Endometrial microvascular endothelial cells (primary cell): ENCODE results near the gene ASXL2. TPM values are rescaled to one million over a fixed set of nuclear protein-coding genes. Genes with fewer than 3 reads are reported as not detected.

Experiments
- in situ Hi-C: cut with HindIII; loops from 2 replicates; pipeline ENCODE4 v1.10.0; 2017; ENCODE audit warnings: low sequenced_read_pairs, low pct_unique_long_range_greater_than_20kb; ENCODE audit errors: inconsistent ontology term
- total RNA-seq: library from RNA; depleted of rRNA; stranded (reverse); fragments of >200 nt; gene quantifications from one replicate; pipeline ENCODE4 v1.2.3, GENCODE V29; 2015; ENCODE audit errors: inconsistent ontology term

Gene ASXL2
- total RNA-seq, 1 donor from 2014 or later: 15.0 TPM

- in situ Hi-C loops: no loop called here
These were observed 61.3 kb downstream of the ASXL2 start for GRCh38 chr2:25817006-25817405.

DNA sequence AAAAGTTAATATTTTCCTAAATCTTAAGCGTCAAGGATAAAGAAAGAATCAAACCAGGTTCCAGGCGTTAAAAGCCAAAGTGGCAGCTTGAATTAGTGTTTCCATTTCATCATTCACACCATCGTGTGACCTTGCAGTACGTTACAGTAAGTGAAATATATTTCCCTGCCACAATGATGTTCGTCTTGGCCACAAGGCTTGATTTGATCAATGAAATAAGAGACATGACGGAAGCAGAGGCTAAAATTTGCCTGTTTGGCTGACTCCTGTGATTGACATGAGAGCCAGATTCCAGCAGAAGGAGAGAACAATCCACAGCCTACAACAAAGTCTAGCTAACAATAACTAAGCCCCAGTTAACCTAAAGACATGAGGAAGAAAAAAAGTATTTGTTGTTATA lies 62.0 kb downstream of the ASXL2 start:
- in situ Hi-C loops: no loop called here

DNA sequence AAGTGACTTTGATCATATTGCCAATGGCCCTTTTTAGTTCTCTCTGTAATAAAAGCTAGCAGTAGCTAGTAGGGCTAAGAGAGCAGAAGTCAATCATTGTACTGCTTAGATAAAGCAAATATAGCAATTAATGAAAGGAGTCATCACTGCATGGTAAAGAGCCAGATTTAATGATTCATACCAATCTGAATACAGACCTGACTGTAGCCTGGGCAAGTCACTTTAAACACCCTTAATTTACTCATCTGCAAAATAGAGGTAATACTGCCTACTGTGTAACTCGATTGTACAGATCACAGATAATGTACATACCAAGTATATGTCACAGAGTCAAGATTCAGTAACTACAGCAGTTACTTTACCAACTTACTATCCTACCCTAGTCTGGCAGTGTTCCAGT lies 63.6 kb downstream of the ASXL2 start:
- in situ Hi-C loops: no loop called here

- in situ Hi-C loops: no loop called here
These were observed 67.9 kb downstream of the ASXL2 start for GRCh38 chr2:25810428-25810827.

- in situ Hi-C loops: no loop called here
These were observed 68.6 kb downstream of the ASXL2 start for GRCh38 chr2:25809646-25810045.

GRCh38 chr2:25808006-25808383 lies 70.3 kb downstream of the ASXL2 start:
- in situ Hi-C loops: no loop called here

GRCh38 chr2:25806941-25807340 lies 71.3 kb downstream of the ASXL2 start:
- in situ Hi-C loops: no loop called here

- in situ Hi-C loops: no loop called here
These were observed 72.3 kb downstream of the ASXL2 start for GRCh38 chr2:25805987-25806386.

DNA sequence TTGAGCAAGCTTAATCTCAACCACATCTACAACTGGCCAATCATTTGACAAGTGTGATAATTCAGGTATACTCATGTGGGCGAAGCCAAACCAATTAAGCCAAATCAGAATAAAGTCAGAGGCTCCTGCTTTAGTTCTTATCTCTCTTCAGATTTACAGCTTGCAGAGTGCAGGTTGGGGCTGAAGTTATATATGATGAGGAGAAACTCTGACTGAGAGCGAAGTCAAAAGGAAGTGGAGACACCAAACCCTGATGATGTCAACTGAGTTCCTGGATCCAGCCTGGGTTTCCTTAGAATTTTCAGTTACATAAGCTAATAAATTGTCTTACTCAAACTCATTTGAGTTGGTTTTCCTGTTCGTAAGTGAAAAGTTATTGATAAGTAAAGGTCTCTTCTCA lies 73.9 kb downstream of the ASXL2 start:
- in situ Hi-C loops: no loop called here

- in situ Hi-C loops: no loop called here
These were observed 79.0 kb downstream of the ASXL2 start for GRCh38 chr2:25799301-25799700.

GRCh38 chr2:25797620-25798488 lies 80.4 kb downstream of the ASXL2 start:
- in situ Hi-C loops: no loop called here

DNA sequence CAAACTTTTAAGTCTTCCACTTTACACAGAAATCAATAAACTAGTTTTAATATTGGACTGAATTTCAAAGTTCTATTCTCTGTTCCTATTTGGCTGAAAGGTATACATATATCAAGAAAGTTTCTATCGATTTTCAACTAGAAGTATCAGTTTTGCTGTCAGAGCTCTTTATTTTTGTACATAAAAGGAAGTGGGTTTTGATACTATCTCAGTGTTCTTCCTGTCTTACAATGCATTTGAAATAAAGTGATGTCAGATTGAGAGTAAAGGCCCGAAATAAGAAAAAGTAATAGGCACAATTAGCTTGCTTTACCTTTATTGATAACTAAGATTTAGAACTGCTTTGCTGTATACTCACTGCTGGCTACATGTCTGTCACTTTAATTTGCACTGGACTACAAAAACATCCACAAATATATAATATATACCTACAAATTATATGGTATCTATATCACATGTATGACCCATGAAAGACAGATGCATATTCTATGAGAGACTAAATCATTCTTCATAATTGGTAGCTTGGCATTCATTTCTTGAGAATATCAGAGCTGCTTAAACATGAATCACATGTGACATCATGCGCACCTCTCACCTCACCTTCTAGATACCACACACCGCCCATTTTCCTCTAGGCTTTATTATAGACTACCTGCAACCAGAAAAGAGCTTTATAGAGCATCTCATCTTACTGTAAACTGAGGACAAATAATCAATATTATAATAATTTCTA lies 83.6 kb downstream of the ASXL2 start:
- in situ Hi-C loops: no loop called here

GRCh38 chr2:25790074-25790790 lies 88.1 kb downstream of the ASXL2 start:
- in situ Hi-C loops: no loop called here

DNA sequence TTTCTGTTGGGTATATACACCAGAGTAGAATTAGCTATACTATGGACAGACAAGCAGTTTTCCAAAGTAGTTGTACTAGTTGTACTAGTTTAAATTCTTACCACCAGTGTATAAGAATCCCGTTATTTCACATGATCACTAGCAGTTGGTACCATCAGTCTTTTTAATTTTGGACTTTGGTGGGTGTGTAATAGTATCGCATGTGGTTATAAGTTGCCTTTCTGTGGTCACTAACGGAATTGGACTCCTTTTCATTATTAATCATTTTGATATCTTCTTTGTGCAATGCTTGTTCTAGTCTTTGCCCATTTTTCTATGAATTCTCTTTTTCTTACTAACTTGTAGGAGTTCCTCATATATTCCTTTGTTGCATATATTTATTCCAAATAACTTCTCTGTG lies 89.8 kb downstream of the ASXL2 start:
- in situ Hi-C loops: no loop called here

DNA sequence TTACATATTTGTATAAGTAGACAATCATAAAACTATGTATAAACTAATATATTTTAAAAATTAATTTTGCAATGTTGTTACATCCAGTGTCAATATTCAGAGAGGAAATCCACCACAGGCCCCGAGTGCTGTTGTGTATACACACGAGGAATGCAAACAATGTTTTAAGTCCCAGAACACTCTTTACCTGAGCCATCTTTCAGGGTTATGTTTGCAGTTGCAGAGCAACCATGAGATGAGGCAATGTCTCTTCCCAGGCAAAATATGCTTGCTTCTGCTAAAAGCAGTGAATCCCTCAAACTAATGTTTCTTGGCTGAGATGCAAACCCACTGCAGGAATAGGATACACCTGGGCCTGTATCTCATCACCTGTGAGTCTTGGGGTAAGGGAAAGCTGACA lies 91.3 kb downstream of the ASXL2 start:
- in situ Hi-C loops: no loop called here

DNA sequence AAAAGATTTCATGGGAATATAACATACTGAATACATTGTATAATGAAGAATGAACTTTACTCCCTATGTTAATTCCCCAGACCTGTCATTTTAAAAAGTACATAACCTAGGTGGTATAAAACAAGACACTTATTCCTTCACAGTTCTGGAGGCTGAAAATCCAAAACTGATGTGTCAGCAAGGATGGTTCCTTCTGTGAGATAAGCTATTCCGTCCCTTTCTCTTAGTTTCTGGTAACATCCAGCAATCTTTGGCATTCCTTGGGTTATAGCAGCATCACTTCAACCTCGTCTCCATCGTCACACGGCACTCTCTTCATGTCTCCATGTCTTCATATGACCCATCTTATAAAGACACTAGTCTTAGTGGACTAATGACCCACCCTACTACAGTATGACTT lies 93.9 kb downstream of the ASXL2 start:
- in situ Hi-C loops: no loop called here

DNA sequence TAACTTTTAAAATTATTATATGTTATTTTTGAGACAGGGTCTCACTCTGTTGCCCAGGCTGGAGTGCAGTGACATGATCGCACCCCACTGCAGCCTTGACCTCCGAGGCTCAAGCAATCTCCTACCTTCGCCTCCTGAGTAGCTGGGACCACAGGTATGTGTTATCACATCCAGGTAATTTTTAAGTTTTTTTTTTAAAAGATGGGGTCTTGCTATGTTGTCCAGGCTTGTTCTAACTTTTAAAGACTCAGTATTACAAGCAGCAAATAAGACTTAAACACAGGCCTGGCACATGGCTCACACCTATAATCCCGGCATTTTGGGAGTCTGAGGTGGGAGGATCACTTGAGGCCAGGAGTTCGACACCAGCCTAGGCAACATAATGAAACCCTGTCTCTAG lies 101.2 kb downstream of the ASXL2 start:
- in situ Hi-C loops: no loop called here

- in situ Hi-C loops: no loop called here
These were observed 106.2 kb downstream of the ASXL2 start for GRCh38 chr2:25772078-25772477.

DNA sequence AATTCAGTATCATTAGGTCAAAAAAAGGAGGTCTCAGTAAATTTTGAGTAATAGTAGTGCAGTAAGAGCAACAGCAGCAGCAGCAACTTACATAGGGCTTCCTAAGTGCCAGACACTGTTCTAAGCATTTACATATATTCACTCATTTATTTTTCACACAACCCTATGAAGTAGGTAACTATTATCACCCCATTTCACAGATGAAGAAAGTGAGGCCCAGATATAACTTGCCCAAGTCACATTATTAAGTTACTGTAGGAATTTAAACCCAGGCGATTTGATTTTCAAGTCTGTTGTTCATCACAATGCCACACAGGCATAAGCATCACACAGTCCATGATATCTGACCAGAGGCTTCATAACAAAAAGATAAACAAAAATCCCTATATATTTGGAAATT lies 114.7 kb downstream of the ASXL2 start:
- in situ Hi-C loops: no loop called here

DNA sequence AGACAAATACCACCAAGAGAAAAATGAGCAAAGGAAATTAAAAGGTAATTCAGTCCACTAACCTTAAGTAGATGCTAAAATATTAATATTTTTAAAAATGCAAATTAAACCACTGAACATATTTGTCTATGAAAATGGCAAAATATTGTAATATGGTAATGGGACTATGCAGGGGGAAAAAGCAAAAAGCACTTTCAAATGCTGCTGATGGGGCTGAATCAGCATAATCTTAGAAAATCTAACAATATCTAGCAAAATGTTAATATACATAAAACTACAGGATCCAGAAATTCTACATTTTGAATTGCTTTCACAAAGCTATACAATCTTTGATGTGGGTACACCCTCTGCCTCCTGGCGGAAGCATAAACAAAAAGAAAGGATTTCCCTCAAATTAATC lies 118.0 kb downstream of the ASXL2 start:
- in situ Hi-C loops: no loop called here
